ENCODE results near the gene SCML2.

DNA sequence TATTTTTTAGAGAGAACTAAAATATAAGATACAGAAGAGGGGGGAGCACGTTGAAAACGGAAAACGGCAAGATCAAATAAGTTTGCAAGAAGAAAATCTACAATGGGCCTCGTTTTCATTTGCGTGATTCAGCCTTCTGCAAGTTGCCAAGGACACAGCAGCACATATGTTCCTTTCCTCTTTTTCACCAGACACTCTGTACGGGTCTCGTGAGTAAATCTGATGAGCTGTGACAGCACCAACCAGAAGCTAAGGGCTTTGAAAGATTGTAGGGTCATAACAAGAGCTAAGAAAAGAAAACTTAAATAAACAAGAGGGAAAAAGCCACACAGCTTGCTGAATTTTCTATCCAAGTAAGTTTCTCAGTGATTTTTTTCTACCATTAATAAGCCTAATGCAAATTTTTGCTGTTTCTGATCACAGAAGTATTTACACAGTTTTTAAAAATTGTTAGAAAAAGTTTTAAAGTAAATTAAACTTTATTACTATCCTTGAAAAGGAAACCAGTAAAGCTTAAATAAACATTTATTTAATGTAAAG, 63.4 kb downstream of the SCML2 start:
- no peak for TF ChIP-seq GATA3 (IDR thresholded peaks at IDR 0.05; ENCODE audit: low read depth, low read length)
- TF ChIP-seq GATA2 (IDR thresholded peaks at IDR 0.05; ENCODE audit: low read depth, low read length): no peak

Data from SH-SY5Y (cell line).